ENCODE results near the gene SIAH1.

GRCh38 chr16:48373258-48374029, 11.8 kb downstream of the SIAH1 start:
- TF ChIP-seq CTCF (IDR thresholded peaks at IDR 0.05) (no peak), POLR2A (IDR thresholded peaks at IDR 0.05) (no peak)

Data from prostate gland (tissue), 2 donors.